Keratinocyte (primary cell): ENCODE data around the gene OGFOD3. TPM values are rescaled to one million over a fixed set of nuclear protein-coding genes. Genes with fewer than 3 reads are reported as not detected.

Source experiments
- DNase-seq: peaks from one replicate; pipeline ENCODE4 v3.0.0-alpha.2; 2011; ENCODE audit warnings: low read depth, missing footprints, low spot score
- FAIRE-seq: peaks from 2 replicates; lab custom pipeline; 2011; peaks lifted over from hg19 to GRCh38; lab: Jason Lieb, UNC
- H2AFZ ChIP-seq: 2 replicates; pipeline ENCODE4 v1.6.0; 2012; ENCODE audit warnings: low read length, control low read depth, inconsistent platforms; ENCODE audit not compliant: control insufficient read depth
- H3K27ac ChIP-seq: 2 replicates; pipeline ENCODE4 v1.5.1; 2011; ENCODE audit warnings: low read length; ENCODE audit not compliant: control insufficient read depth, insufficient read depth
- H3K27me3 ChIP-seq: 3 replicates; pipeline ENCODE4 v1.6.0; 2011; ENCODE audit warnings: low read length; ENCODE audit not compliant: control insufficient read depth, insufficient read depth; ENCODE audit errors: extremely low read depth
- H3K36me3 ChIP-seq, 2 experiments: 2 replicates in 1 of 2; 3 replicates in 1 of 2; pipeline ENCODE4 v1.5.1; 2011; ENCODE audit warnings: low read length in 2 of 2, mild to moderate bottlenecking in 1 of 2; ENCODE audit not compliant: control insufficient read depth in 2 of 2, insufficient read depth in 2 of 2; ENCODE audit errors: extremely low read depth in 1 of 2
- H3K4me1 ChIP-seq: 3 replicates; pipeline ENCODE4 v1.5.1; 2011; ENCODE audit warnings: low read length; ENCODE audit not compliant: control insufficient read depth, insufficient read depth; ENCODE audit errors: extremely low read depth
- H3K4me2 ChIP-seq: 3 replicates; pipeline ENCODE4 v1.6.0; 2011; ENCODE audit warnings: low read depth, low read length; ENCODE audit not compliant: control insufficient read depth, insufficient read depth; ENCODE audit errors: extremely low read depth
- H3K4me3 ChIP-seq, 3 experiments: fragments of 200-600 bp in 1 of 3; sonication (generic) in 1 of 3; 2 replicates in 2 of 3; 3 replicates in 1 of 3; pipeline ENCODE4 v1.5.1; 2011 to 2016; ENCODE audit warnings: low read length in 3 of 3, mild to moderate bottlenecking in 3 of 3, control low read depth in 2 of 3, inconsistent platforms in 1 of 3, low read depth in 1 of 3, mixed read lengths in 1 of 3, mixed run types in 1 of 3, moderate library complexity in 1 of 3; ENCODE audit not compliant: control insufficient read depth in 2 of 3, insufficient read depth in 2 of 3; ENCODE audit errors: extremely low read depth in 1 of 3
- H3K79me2 ChIP-seq: 2 replicates; pipeline ENCODE4 v1.6.0; 2012; ENCODE audit warnings: low read length; ENCODE audit not compliant: control insufficient read depth, insufficient read depth
- H3K9ac ChIP-seq: 3 replicates; pipeline ENCODE4 v1.6.0; 2011; ENCODE audit warnings: low read length; ENCODE audit not compliant: control insufficient read depth, insufficient read depth; ENCODE audit errors: extremely low read depth
- H3K9me1 ChIP-seq: 3 replicates; pipeline ENCODE4 v1.6.0; 2011; ENCODE audit warnings: low read length; ENCODE audit not compliant: control insufficient read depth, insufficient read depth; ENCODE audit errors: extremely low read depth
- H3K9me3 ChIP-seq: 2 replicates; pipeline ENCODE4 v1.5.1; 2012; ENCODE audit warnings: low read depth, low read length; ENCODE audit not compliant: control insufficient read depth
- H4K20me1 ChIP-seq: 3 replicates; pipeline ENCODE4 v1.6.0; 2011; ENCODE audit warnings: low read length; ENCODE audit not compliant: control insufficient read depth, insufficient read depth; ENCODE audit errors: extremely low read depth
- EZH2 ChIP-seq: IDR thresholded peaks from one replicate; pipeline ENCODE4 v1.6.1; 2012; ENCODE audit warnings: inconsistent platforms, mild to moderate bottlenecking, low read length, moderate library complexity
- dilution Hi-C: fragments of 300-500 bp; cut with MboI; formaldehyde crosslinking; loops from one replicate; pipeline ENCODE4 v1.7.0; 2020; ENCODE audit warnings: low sequenced_read_pairs; ENCODE audit not compliant: extremely low pct_ligation_motif_present
- polyA plus RNA-seq, 5 experiments: library from polyadenylated mRNA; depleted of rRNA in 3 of 5; stranded (reverse) in 3 of 5; stranded (forward) in 1 of 5; unstranded in 1 of 5; fragments of >200 nt; gene quantifications; 1 replicate in 1 of 5; 2 replicates in 3 of 5; 3 replicates in 1 of 5; pipeline versions ENCODE4 v1.2.1 to v1.2.3, GENCODE V29; 2011 to 2012; ENCODE audit warnings: missing spikeins in 2 of 5, low read depth in 1 of 5, low replicate concordance in 1 of 5
- TF ChIP-seq, protein P1 (sequence below), 3 experiments: IDR thresholded peaks in 1 of 3; conservative IDR thresholded peaks in 1 of 3; optimal IDR thresholded peaks in 1 of 3; 2 replicates in 2 of 3; 3 replicates in 1 of 3; pipeline versions ENCODE3 to v1.5.1; 2011; ENCODE audit warnings: low read length in 3 of 3, mild to moderate bottlenecking in 3 of 3, moderate library complexity in 2 of 3, control low read depth in 1 of 3, inconsistent platforms in 1 of 3; ENCODE audit not compliant: insufficient read depth in 2 of 3; ENCODE audit errors: extremely low read depth in 1 of 3

Gene OGFOD3
- polyA plus RNA-seq, 1 donor (not counting 4 experiments of a cell fraction or from before 2014, with no cell fraction given), result 10.8 TPM

DNA sequence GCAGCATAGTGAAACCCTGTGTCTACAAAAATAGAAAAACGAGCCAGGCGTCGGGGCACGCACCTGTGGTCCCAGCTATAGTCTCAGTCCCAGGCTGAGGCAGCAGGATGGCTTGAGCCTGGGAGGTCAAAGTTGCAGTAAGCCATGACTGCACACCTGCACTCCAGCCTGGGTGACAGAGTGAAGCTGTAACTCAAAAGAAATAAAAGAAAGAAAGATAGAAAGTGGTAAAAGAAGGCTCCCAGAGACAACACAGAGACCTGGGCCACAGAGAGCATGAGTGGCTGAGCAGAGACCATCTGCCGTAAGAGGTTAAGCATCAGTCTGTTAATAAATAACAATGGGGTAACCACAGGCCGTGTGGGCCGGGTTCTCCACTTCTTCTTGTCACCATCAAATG, 15.5 kb downstream of the OGFOD3 start:
- DNase-seq (no peak), FAIRE-seq (no peak)
- H4K20me1 ChIP-seq, result no peaks in the 10 kb centered on the region
- H3K27ac ChIP-seq, result no peak overlapping the region
- no peak overlapping the region for H3K4me3 ChIP-seq
- dilution Hi-C loops, result no loop called here
- H3K9me3 ChIP-seq, result no peaks in the 10 kb centered on the region
- no peak overlapping the region for H3K9ac ChIP-seq
- H3K4me2 ChIP-seq, result no peak overlapping the region
- no peak for TF ChIP-seq EZH2
- TF ChIP-seq, protein P1, sequence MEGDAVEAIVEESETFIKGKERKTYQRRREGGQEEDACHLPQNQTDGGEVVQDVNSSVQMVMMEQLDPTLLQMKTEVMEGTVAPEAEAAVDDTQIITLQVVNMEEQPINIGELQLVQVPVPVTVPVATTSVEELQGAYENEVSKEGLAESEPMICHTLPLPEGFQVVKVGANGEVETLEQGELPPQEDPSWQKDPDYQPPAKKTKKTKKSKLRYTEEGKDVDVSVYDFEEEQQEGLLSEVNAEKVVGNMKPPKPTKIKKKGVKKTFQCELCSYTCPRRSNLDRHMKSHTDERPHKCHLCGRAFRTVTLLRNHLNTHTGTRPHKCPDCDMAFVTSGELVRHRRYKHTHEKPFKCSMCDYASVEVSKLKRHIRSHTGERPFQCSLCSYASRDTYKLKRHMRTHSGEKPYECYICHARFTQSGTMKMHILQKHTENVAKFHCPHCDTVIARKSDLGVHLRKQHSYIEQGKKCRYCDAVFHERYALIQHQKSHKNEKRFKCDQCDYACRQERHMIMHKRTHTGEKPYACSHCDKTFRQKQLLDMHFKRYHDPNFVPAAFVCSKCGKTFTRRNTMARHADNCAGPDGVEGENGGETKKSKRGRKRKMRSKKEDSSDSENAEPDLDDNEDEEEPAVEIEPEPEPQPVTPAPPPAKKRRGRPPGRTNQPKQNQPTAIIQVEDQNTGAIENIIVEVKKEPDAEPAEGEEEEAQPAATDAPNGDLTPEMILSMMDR (optimal IDR thresholded peaks at IDR 0.05 in 1 of 3, IDR thresholded peaks at IDR 0.05 in 1 of 3, conservative IDR thresholded peaks at IDR 0.05 in 1 of 3; ENCODE audit: extremely low read depth in 1 of 3, insufficient read depth in 2 of 3, low read length in 3 of 3), result no peak
- H2AFZ ChIP-seq, result no peak overlapping the region
- H3K27me3 ChIP-seq, result no peaks in the 10 kb centered on the region
- no peaks in the 10 kb centered on the region for H3K4me1 ChIP-seq
- no peaks in the 10 kb centered on the region for H3K9me1 ChIP-seq
- H3K36me3 ChIP-seq, result peaks cover 2 to 8% of the 10 kb centered on the region in 2 experiments
- no peaks in the 10 kb centered on the region for H3K79me2 ChIP-seq

DNA sequence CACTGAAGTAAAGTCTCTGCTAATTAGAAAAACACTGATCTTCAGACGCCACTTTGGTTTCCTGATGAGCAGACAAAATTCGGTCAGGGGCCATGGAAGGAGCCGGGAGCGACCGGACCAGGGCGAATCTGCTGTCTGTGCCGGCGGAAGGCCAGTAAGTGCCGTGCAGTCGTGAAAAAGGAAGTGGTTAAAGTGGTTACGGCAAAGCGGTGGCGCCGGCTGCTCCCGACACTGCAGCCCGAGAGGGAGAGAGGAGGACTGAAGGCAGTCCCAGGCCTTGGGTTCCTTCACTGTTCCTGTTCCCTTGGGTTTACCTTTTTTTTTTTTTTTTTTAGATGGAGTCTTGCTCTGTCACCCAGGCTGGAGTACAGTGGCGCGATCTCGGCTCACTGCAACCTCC, 17.6 kb downstream of the OGFOD3 start:
- no peaks in the 10 kb centered on the region for H3K9me1 ChIP-seq
- no peak overlapping the region for H2AFZ ChIP-seq
- H4K20me1 ChIP-seq, result no peaks in the 10 kb centered on the region
- no peaks in the 10 kb centered on the region for H3K4me1 ChIP-seq
- no peaks in the 10 kb centered on the region for H3K27me3 ChIP-seq
- H3K27ac ChIP-seq, result no peak overlapping the region
- dilution Hi-C loops, result no loop called here
- FAIRE-seq (no peak), DNase-seq (no peak)
- H3K36me3 ChIP-seq, result peaks cover 2 to 8% of the 10 kb centered on the region in 2 experiments
- H3K9me3 ChIP-seq, result no peaks in the 10 kb centered on the region
- no peak for TF ChIP-seq EZH2
- TF ChIP-seq, protein P1 (optimal IDR thresholded peaks at IDR 0.05 in 1 of 3, IDR thresholded peaks at IDR 0.05 in 1 of 3, conservative IDR thresholded peaks at IDR 0.05 in 1 of 3; ENCODE audit: extremely low read depth in 1 of 3, insufficient read depth in 2 of 3, low read length in 3 of 3), result no peak
- H3K79me2 ChIP-seq, result no peaks in the 10 kb centered on the region
- no peak overlapping the region for H3K9ac ChIP-seq
- no peak overlapping the region for H3K4me3 ChIP-seq
- no peak overlapping the region for H3K4me2 ChIP-seq
